GM19467 (cell line): ENCODE measurements around the gene CCDC28A.
"Not testable (repeated sequence)": the region's sequence is repeated elsewhere in the genome, so short reads cannot be mapped to it uniquely, and the experiment has no call there.

Source experiments
- ATAC-seq: cut with Tn5 transposase; IDR thresholded peaks from one replicate; pipeline ENCODE4 v1.9.1; 2021; ENCODE audit warnings: mild to moderate bottlenecking, moderate library complexity; ENCODE audit not compliant: unreplicated experiment

CCDC28A gene

GRCh38 chr6:138773177-138774091, at the start of gene CCDC28A:
CCDC28A (plus strand) TSS chr6:138773769; CDS start chr6:138776121, 2,352 bp downstream.
- peak; percentile 95 for ATAC-seq

DNA sequence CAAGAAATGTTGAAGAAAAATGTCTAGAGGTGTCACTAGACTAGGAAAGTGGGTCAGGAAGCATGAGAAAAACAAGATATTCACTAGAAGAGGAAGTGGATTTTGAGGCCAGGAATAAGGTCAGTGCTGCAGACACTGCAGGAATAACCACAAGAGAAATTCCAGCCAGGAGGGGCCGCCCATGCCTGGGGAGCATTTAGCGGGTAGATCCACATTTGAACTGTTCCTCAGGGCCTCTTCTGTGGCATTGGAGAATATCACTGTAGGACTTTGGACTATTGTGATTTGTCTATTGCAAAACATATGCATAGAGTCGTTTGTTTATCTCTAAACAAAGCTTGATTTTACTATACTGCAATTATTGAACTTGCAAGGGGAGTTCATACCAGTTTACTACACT, 49.6 kb upstream of the CCDC28A start:
- no peak for ATAC-seq

- ATAC-seq = no peak
Measured at GRCh38 chr6:138726066-138726756, 47.4 kb upstream of the CCDC28A start.

GRCh38 chr6:138726757-138727097, 46.8 kb upstream of the CCDC28A start:
- ATAC-seq = no peak

GRCh38 chr6:138727182-138727581, 46.4 kb upstream of the CCDC28A start:
- ATAC-seq = no peak

DNA sequence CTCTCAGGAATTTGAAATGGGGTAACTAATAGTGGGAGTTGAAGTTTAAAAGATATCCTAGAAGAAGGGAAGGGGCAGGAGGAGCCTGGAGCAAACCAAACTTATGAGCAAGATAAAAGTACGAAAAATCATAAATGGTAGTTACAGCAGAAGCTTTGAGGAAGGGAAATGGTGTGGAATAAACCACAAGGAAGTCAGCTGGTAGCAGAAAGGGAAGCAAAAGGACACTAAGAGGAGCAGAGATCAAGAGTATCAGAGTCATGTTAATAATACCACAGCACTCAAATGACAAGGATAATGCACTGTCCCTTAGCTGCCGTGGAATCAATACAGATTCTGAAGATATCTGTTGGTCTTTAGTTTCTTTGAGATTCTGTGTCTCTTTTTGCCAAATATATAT, 44.9 kb upstream of the CCDC28A start:
- no peak for ATAC-seq

DNA sequence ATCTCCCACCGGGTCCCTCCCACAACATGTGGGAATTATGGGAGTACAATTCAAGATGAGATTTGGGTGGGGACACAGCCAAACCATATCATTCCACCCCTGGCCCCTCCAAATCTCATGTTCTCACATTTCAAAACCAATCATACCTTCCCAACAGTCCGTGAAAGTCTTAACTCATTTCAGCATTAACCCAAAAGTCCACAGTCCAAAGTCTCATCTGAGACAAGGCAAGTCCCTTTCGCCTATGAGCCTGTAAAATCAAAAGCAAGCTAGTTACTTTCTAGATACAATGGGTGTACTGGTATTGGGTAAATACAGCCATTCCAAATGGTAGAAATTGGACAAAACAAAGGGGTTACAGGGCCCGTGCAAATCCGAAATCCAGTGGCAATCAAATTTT, 43.5 kb upstream of the CCDC28A start:
- not testable (repeated sequence) for ATAC-seq

- ATAC-seq = no peak
Measured at GRCh38 chr6:138734585-138734984, 39.0 kb upstream of the CCDC28A start.

DNA sequence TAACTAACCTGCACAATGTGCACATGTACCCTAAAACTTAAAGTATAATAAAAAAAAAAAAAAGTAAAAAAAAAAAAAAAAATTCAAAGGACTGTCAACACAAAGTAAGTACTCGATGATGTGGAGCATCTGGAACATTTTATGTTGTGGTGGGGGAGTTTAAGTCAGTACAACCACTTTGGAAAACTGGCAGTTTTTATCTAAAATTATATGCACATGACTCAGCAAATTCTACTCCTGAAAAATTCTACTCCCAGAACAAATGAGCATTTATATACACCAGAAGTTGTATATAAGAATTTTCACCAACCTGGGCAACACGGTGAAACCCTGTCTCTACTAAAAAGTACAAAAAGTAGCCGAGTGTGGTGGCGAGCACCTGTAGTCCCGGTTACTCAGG, 36.9 kb upstream of the CCDC28A start:
- no peak for ATAC-seq

GRCh38 chr6:138752017-138752416, 21.6 kb upstream of the CCDC28A start:
- no peak for ATAC-seq

GRCh38 chr6:138757136-138757535, 16.4 kb upstream of the CCDC28A start:
- ATAC-seq = no peak

- ATAC-seq = no peak
Measured at GRCh38 chr6:138765896-138766655, 7.5 kb upstream of the CCDC28A start.

- ATAC-seq = no peak
Measured at GRCh38 chr6:138769102-138769676, 4.4 kb upstream of the CCDC28A start.

DNA sequence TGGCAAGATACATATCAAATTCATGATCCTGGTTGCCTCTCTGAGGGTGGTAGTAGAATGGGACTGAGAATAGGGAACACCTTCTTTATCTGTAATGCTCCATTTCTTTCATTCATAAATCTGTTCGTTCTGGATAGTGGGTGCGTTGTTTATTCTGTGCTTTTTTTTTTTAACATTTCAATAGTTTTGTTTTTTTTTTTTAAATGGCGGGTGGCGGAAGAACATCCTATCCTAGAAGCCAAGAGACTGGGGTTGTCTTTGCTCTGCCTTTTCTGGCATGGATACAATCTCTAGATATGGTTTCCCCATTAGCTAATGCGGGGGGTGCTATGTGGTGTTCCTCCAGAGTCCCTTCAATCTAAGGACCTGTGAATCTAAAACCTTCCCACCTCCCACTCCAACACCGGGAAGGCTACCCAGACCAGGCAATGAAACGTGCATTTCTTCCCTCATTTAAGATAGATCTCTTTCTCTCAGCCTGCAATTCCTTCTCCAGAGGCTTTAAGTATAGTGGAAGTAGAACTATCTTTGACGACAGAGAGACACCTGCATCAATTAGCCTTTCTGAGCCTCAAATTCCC, 883 bp upstream of the CCDC28A start:
- ATAC-seq = no peak

DNA sequence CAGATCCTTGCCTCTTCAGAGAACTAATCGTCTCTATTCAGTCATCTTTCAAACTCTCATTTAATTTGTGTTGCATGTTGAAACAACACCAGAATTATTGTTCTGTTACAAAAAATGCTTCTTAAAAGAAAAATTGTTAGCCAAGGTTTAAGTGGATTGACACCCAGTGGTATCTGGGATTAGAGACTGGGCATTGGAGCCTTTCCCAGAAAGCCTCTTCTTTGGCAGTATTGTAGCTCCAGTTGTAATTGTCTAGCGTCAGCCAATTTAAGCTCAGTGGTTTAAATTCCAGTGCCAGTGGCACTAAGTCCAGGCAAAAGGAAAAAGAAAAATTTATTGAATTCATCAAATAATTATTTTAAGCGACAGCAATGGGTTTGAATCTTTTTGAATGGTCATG, 801 bp downstream of the CCDC28A start:
- no peak for ATAC-seq

- no peak for ATAC-seq
Measured at GRCh38 chr6:138776659-138777058, 3.1 kb downstream of the CCDC28A start.

GRCh38 chr6:138778331-138778730, 4.8 kb downstream of the CCDC28A start:
- ATAC-seq = no peak

- ATAC-seq = no peak
Measured at GRCh38 chr6:138782243-138782642, 8.7 kb downstream of the CCDC28A start.

- ATAC-seq = no peak
Measured at GRCh38 chr6:138785079-138785478, 11.5 kb downstream of the CCDC28A start.

DNA sequence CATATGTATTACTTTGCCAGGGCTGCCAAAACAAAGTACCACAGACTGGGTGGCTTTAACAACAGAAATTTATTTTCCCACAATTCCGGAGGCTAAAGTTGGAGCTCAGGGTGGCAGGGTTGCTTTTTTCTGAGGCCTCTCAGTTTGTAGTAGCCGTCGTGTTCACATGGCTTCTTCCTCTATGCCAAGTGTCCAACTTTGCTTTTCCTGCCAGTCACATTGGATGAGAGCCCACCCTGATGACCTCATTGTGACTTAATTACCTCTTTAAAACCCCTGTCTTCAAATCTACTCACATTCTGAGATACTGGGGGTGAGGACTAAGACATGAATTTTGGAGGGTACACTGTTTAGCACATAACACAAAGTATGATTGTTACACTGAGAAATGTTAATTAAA, 12.4 kb downstream of the CCDC28A start:
- ATAC-seq = no peak

- no peak for ATAC-seq
Measured at GRCh38 chr6:138787138-138787537, 13.6 kb downstream of the CCDC28A start.
